C4-2B (cell line): Measurements from ENCODE around the gene ATP13A2.

ENCODE experiments used
- CTCF ChIP-seq: fragments of 450-650 bp; conservative IDR thresholded peaks from 2 replicates; pipeline ENCODE4 v1.5.1; 2017; ENCODE audit warnings: mild to moderate bottlenecking
- ZFX ChIP-seq: fragments of 450-650 bp; IDR thresholded peaks from 2 replicates; pipeline ENCODE4 v1.6.1; 2017

- TF ChIP-seq CTCF (no peak), ZFX (no peak)
Measured at GRCh38 chr1:16969651-16970050, 42.1 kb downstream of the ATP13A2 start.
